Ovary (tissue), 9 donors: ENCODE measurements around the gene HIPK3. TPM values are rescaled to one million over a fixed set of nuclear protein-coding genes. Genes with fewer than 3 reads are reported as not detected.

ENCODE experiments used
- DNase-seq, 5 donors: peaks; one replicate each; pipeline ENCODE4 v3.0.0-alpha.2; 2019 to 2020
- H3K27ac ChIP-seq, 2 donors: fragments of 200-600 bp; one replicate each; pipeline versions ENCODE4 v1.5.1 to v1.8.0; 2019 to 2022
- H3K27me3 ChIP-seq: fragments of 200-600 bp; one replicate; pipeline ENCODE4 v1.8.0; 2022
- H3K36me3 ChIP-seq: fragments of 200-600 bp; sonication (generic); one replicate; pipeline ENCODE4 v1.5.1; 2019
- H3K4me1 ChIP-seq: one replicate; pipeline ENCODE4 v1.8.1; 2013; ENCODE audit warnings: mild to moderate bottlenecking, moderate library complexity; ENCODE audit not compliant: insufficient read depth
- H3K4me3 ChIP-seq: fragments of 200-600 bp; sonication (generic); one replicate; pipeline ENCODE4 v1.5.1; 2017
- H3K9me3 ChIP-seq, 2 donors: fragments of 200-600 bp in 1 of 2; sonication (generic) in 1 of 2; one replicate each; pipeline versions ENCODE4 v1.5.1 to v1.8.1; 2013 to 2019; ENCODE audit warnings: mild to moderate bottlenecking in 1 of 2, moderate library complexity in 1 of 2
- CTCF ChIP-seq, 3 donors: fragments of 450-650 bp in 2 of 3; fragments of 200-600 bp in 1 of 3; IDR thresholded peaks; one replicate each; pipeline versions ENCODE4 v1.5.1 to v1.8.0; 2016 to 2022; ENCODE audit warnings: antibody characterized with exemption in 3 of 3, mild to moderate bottlenecking in 1 of 3
- EP300 ChIP-seq: sonication (generic); formaldehyde crosslinking; IDR thresholded peaks from one replicate; pipeline ENCODE4 v1.6.1; 2017; ENCODE audit warnings: antibody characterized with exemption
- POLR2A ChIP-seq: fragments of 450-650 bp; IDR thresholded peaks from one replicate; pipeline ENCODE4 v1.6.1; 2017; ENCODE audit warnings: antibody characterized with exemption, mild to moderate bottlenecking, moderate library complexity
- WGBS, 3 donors: extraction: QIAGEN DNeasy Blood & Tissue Kit in 1 of 3; methylation state at CpG; one replicate each; pipeline versions ENCODE4 v1.1.5 to v1.1.7; 2013 to 2017; 5-methylcytosine and 5-hydroxymethylcytosine counted together
- intact Hi-C, 4 donors: fragments of 100-400 bp; cut with DNase I; formaldehyde crosslinking; loops; one replicate each; pipeline versions ENCODE4 v1.11.0 to v1.15.1; 2022 to 2023
- polyA plus RNA-seq, 2 donors: library from polyadenylated mRNA; stranded (reverse); fragments of 200-250 nt in 1 of 2; fragments of 350-450 nt in 1 of 2; fragmentation: Illumina TruSeq in 1 of 2; extraction: RNeasy Lipid Tissue Mini Kit (QIAGEN cat#74804) in 1 of 2; gene quantifications; one replicate each; pipeline ENCODE4 v1.2.3, GENCODE V29; 2013 to 2014
- total RNA-seq, 7 donors: library from RNA; depleted of rRNA in 2 of 7; stranded (reverse); fragments of >200 nt in 2 of 7; fragmentation: NEBNext Ultra II Directional in 3 of 7; extraction: Animal tissue kit (Norgen Biotek cat#: 25700) in 3 of 7; gene quantifications; one replicate each; pipeline versions ENCODE4 v1.1.0 to v1.2.4, GENCODE V29; 2016 to 2023
- donor health status: DM: no; HTN: no; CAD: no; lungs with moderate emphysema.
- donor health status: DM: no; HTN: no; CAD: no.
- donor health status: Bipolar disorder and iron deficiency.
- donor health status: DM: yes; HTN: yes; CAD: no.
- donor health status: DM: no; HTN: no; CAD: no.
- donor health status: DM: yes; HTN: yes; CAD: no.

HIPK3 gene
- total and polyA plus RNA-seq, 9 donors = 28.0 to 252 (median 178) TPM

GRCh38 chr11:33384220-33384619 is 127.0 kb downstream of the HIPK3 start:
- Histone ChIP-seq H3K4me1 (no peaks in the 10 kb centered on the region), H3K27me3 (no peaks in the 10 kb centered on the region), H3K4me3 (no peak overlapping the region), H3K9me3 (no peaks in the 10 kb centered on the region), H3K27ac (no peak overlapping the region), H3K36me3 (no peaks in the 10 kb centered on the region)
- DNase-seq = no peak
- TF ChIP-seq POLR2A = no peak
- no peak for TF ChIP-seq CTCF (IDR thresholded peaks at IDR 0.05)
- no peak for TF ChIP-seq EP300
- intact Hi-C loops = no loop called here
- 80 to 90% (median 80%) methylated on average over 2 of the region's 2 CpGs for WGBS, 3 donors

- Histone ChIP-seq H3K36me3 (no peaks in the 10 kb centered on the region), H3K9me3 (no peaks in the 10 kb centered on the region), H3K4me3 (no peak overlapping the region), H3K4me1 (no peaks in the 10 kb centered on the region), H3K27me3 (no peaks in the 10 kb centered on the region), H3K27ac (no peak overlapping the region)
- intact Hi-C loops = no loop called here
- DNase-seq = no peak
- TF ChIP-seq CTCF (IDR thresholded peaks at IDR 0.05) (no peak), POLR2A (no peak), EP300 (no peak)
- 50 to 60% (median 57%) methylated on average over 3 of the region's 3 CpGs for WGBS, 3 donors
Measured at GRCh38 chr11:33387581-33387980, 130.4 kb downstream of the HIPK3 start.

- DNase-seq = no peak
- no peak overlapping the region for H3K27ac ChIP-seq
- H3K9me3 ChIP-seq = no peaks in the 10 kb centered on the region
- H3K4me3 ChIP-seq = no peak overlapping the region
- no peaks in the 10 kb centered on the region for H3K36me3 ChIP-seq
- intact Hi-C loops = no loop called here
- WGBS, 3 donors = 80 to 89% (median 84%) methylated on average over 5 of the region's 5 CpGs
- H3K4me1 ChIP-seq = no peaks in the 10 kb centered on the region
- no peaks in the 10 kb centered on the region for H3K27me3 ChIP-seq
- TF ChIP-seq EP300 = no peak
- no peak for TF ChIP-seq POLR2A
- TF ChIP-seq CTCF (IDR thresholded peaks at IDR 0.05) = no peak
Measured at GRCh38 chr11:33387996-33388395, 130.8 kb downstream of the HIPK3 start.

- H3K27ac ChIP-seq = no peak overlapping the region
- DNase-seq = no peak
Measured at GRCh38 chr11:33388793-33389525, 131.8 kb downstream of the HIPK3 start.

More at GRCh38 chr11:33388793-33389525, 131.8 kb downstream of the HIPK3 start:
- Histone ChIP-seq H3K36me3 (no peaks in the 10 kb centered on the region), H3K9me3 (no peaks in the 10 kb centered on the region), H3K27me3 (no peaks in the 10 kb centered on the region), H3K4me1 (no peaks in the 10 kb centered on the region), H3K4me3 (no peak overlapping the region)
- intact Hi-C loops = no loop called here
- no peak for TF ChIP-seq EP300
- no peak for TF ChIP-seq CTCF (IDR thresholded peaks at IDR 0.05)
- TF ChIP-seq POLR2A = no peak
- WGBS, 3 donors = 69 to 74% (median 71%) methylated on average over 7 of the region's 7 CpGs
